WI38 (cell line): ENCODE measurements around the gene GNAI2.
A peak's percentile ranks its signal among the peaks of the same experiment; 100 is the strongest.
"Not testable (repeated sequence)": the region's sequence is repeated elsewhere in the genome, so short reads cannot be mapped to it uniquely, and the experiment has no call there.

Source experiments
- H3K4me3 ChIP-seq: 2 replicates; pipeline ENCODE4 v1.5.1; 2011; ENCODE audit warnings: low read depth, mild to moderate bottlenecking, control low read depth, low read length
- TF ChIP-seq, protein P1 (sequence below): IDR thresholded peaks from 2 replicates; pipeline ENCODE4 v1.5.1; 2012; ENCODE audit warnings: low read depth, mild to moderate bottlenecking, control low read depth, low read length

The GNAI2 gene

DNA sequence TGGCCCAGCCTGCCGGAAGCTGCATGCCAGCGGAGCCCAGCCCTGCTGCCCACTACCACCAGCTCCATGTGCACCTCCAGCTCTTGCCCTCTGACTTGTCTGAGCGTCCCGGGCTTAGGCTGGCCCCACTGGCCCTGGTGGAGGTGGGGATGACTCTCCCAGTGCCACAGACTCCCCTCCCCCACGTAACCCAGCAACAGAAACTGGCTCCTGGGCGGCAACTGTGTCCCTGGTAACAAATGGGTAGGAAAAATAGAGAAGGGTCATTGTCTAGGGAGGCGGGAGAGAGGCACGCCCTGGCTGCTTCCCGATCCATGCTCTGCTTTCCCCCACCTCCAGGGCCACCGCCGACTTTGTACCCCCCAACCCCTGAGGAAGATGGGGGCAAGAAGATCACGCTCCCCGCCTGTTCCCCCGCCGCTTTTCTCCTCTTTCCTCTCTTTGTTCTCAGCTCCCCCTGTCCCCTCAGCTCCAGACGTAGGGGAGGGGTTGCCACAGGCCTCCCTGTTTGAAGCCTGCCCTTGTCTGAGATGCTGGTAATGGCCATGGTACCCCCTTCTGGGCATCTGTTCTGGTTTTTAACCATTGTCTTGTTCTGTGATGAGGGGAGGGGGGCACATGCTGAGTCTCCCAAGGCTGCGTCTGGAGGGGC, 22.2 kb downstream of the GNAI2 start:
- H3K4me3 ChIP-seq = no peak overlapping the region
- TF ChIP-seq, protein P1, sequence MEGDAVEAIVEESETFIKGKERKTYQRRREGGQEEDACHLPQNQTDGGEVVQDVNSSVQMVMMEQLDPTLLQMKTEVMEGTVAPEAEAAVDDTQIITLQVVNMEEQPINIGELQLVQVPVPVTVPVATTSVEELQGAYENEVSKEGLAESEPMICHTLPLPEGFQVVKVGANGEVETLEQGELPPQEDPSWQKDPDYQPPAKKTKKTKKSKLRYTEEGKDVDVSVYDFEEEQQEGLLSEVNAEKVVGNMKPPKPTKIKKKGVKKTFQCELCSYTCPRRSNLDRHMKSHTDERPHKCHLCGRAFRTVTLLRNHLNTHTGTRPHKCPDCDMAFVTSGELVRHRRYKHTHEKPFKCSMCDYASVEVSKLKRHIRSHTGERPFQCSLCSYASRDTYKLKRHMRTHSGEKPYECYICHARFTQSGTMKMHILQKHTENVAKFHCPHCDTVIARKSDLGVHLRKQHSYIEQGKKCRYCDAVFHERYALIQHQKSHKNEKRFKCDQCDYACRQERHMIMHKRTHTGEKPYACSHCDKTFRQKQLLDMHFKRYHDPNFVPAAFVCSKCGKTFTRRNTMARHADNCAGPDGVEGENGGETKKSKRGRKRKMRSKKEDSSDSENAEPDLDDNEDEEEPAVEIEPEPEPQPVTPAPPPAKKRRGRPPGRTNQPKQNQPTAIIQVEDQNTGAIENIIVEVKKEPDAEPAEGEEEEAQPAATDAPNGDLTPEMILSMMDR = no peak

DNA sequence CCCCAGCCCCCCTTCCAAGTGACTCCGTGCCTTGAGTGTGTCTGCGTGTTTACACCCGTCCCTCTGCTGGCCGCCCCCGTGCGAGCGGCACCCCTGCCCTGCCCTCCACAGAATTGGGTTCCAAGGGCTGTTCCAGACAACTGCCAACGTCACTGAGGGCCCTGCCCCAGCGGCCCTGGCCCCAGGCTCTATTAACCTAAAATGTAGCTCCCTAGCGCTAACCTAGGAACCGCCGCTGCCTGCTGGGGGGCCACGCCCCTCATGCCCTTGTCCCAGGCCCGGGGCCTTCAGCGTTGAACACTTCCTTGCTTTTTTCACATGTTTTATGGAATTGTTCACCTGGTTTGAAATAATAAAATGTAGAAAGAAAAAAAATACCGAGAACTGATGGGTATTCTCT, 23.0 kb downstream of the GNAI2 start:
- TF ChIP-seq, protein P1 = no peak
- H3K4me3 ChIP-seq = no peak overlapping the region

DNA sequence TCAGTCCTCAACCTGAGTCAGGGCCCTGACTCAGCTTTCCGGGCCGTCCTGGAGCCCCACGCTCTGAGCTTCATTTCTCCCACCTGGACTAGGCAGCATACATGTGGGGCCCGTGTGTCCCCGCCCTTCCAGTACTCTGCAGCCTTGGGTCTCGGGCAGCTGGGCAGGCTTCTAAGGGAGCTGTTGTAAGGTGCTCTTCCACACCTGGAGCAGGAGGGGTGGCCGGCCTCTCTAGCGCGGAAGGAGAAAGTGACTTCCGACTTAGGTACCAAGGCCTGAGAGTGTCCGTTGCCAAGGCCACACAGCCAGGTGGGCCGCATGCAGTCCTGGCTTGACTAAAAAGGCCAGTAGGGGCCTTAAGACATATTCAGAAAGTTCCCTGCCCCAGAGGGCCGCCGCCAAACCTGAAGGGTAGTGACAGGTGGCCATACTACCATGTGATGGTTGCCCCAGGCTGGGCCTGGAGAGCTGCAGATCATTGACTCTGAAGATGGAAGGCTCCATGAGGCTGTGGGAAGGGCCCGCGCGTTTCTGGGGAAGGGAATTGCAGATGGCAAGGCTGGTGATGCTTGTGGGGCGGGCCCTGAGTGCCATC, 23.5 kb downstream of the GNAI2 start:
- no peak overlapping the region for H3K4me3 ChIP-seq
- TF ChIP-seq, protein P1 = no peak

DNA sequence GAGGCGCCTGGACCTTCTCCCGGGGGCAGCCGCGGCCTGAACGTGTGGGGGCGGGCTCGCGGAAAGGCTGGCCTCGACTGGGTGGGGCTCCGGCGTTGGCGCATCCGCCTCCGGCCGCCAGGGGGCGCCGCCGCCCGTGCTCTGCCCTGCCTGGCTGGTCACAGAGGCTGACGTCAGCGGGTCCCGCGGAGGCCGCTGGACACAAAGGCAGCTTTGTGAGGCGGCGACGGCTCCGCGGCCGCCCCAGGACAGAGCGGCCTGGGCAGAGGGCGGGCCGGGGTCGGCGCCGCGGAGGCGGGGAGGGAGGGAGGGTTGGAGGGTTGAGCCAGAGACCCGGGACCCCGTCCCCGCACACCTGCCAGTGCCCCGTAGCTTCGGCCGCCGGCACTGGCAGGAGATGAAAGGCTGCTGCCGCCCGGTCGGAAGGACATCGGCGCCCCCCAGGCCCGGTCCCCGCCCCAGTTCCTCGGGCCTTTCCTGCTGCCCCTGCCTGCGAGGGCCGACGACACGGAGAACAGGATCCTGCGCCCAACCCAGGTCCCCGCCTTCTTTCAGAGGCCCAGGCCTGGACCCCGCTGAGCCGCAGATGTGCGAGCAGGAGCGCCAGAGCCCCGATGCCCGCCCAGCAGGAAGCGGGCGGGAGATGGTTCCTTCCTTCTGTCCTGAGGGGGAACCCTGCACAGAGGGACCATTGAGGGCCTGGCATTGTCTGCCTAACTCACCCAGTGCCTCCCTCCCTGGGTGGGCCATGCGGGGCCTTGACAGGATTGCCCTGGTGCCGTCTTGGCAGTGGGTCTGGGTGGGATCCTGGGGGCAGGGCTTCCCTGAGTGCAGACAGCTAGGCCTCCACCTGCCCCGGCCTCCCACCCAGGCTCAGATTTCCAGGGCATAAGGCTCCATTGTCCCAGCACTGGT, 24.3 kb downstream of the GNAI2 start:
- TF ChIP-seq, protein P1 = peak; percentile 83
- H3K4me3 ChIP-seq = peak overlapping the region; percentile 51

DNA sequence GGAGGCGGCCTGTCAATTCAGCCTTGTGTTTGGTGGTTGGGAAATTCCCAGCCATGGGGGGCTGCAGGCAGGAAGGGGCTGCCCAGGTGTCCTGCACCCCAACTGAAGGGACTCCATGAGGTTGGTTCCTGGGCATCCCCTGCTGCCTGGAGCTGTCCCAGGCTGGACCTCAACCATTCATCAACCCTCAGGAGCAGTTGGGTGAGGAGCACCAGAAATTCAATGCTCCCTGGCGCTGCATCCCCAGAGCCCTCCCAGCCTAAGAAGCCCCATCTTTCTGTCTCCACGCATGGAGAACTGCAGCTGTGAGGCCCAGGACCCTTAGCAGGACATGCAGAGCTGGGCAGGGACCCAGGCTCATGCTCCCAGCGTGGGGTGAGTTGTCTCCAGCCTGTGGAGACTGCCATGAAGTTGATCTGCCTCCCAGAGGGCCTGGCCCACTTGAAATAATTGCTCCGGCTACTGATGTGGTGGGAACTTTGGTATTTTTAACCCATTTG, 25.0 kb downstream of the GNAI2 start:
- TF ChIP-seq, protein P1 = no peak
- peak overlapping the region; percentile 51; the same call in 1 of the 2 replicates for H3K4me3 ChIP-seq

DNA sequence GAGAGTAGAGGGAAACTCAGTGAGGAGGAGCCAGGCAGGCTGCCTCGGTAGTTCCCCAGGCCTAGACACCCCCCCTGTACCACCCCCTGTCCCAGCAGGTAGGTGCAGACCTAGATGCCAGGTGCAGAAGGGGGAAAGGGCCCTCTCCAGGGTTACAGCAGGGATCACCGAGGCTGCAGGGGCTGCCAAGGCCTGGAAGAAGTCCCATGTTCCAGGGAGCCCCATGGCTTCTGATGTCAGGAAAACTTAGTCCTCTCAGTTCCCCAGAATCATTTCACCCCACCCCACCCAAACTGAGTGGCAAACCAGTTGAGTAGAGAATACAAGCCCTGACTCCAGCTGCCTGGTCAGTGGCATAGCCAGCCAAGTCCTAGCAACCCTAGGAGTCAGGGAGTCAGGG, 25.5 kb downstream of the GNAI2 start:
- TF ChIP-seq, protein P1 = no peak
- no peak overlapping the region for H3K4me3 ChIP-seq

DNA sequence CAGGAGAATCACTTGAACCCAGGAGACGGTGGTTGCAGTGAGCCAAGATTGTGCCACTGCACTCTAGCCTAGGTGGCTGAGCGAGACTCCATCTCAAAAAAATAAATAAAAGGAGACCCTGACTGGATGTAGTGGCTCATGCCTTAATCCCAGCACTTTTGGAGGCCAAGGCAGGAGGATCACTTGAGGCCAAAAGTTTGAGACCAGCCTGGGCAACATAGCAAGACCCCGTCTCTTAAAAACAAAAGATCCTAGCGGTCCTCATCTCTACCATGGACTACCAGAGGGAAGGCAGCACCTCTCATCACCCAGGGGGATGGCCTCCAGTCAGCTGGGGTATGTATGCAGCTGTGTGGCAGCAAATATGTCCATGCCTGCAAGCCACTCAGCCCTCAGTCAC, 26.2 kb downstream of the GNAI2 start:
- not testable (repeated sequence) for H3K4me3 ChIP-seq
